K562 (cell line): ENCODE data around the gene DNAJB12. TPM values are rescaled to one million over a fixed set of nuclear protein-coding genes. Genes with fewer than 3 reads are reported as not detected.

Experiments
- CEBPZ ChIP-seq: fragments of 150-350 bp; IDR thresholded peaks from 2 replicates; pipeline ENCODE4 v1.6.1; 2014; ENCODE audit warnings: low read depth, mild to moderate bottlenecking, low read length, borderline replicate concordance
- COPS2 ChIP-seq: fragments of 450-650 bp; conservative IDR thresholded peaks from 2 replicates; pipeline ENCODE4 v1.6.1; 2016; ENCODE audit warnings: mild to moderate bottlenecking, moderate library complexity
- CREB5 ChIP-seq: fragments of 250-450 bp; sonication (Bioruptor Pico); IDR thresholded peaks from 2 replicates; pipeline ENCODE4 v1.5.0; 2020; ENCODE audit warnings: mild to moderate bottlenecking
- CUX1 ChIP-seq: fragments of 200-800 bp; sonication (Bioruptor generic); IDR thresholded peaks from 2 replicates; pipeline ENCODE4 v1.6.1; 2016; ENCODE audit warnings: missing genetic modification characterization, missing compliant biosample characterization
- E2F6 ChIP-seq, 2 experiments: IDR thresholded peaks; 2 replicates each; pipeline ENCODE4 v1.6.1; 2011; ENCODE audit warnings: borderline replicate concordance in 1 of 2, control low read depth in 1 of 2, low read depth in 1 of 2, low read length in 1 of 2, mild to moderate bottlenecking in 1 of 2, mixed read lengths in 1 of 2, moderate library complexity in 1 of 2; ENCODE audit not compliant: insufficient read depth in 1 of 2, insufficient read length in 1 of 2, poor library complexity in 1 of 2, severe bottlenecking in 1 of 2; ENCODE audit errors: extremely low read depth in 1 of 2
- FOS ChIP-seq: IDR thresholded peaks from 3 replicates; pipeline ENCODE4 v1.6.1; 2011; ENCODE audit not compliant: insufficient read length; ENCODE audit errors: extremely low read depth
- GMEB1 ChIP-seq: fragments of 250-450 bp; sonication (Bioruptor Pico); IDR thresholded peaks from 2 replicates; pipeline ENCODE4 v1.4.0; 2020; ENCODE audit warnings: mild to moderate bottlenecking
- KDM1A ChIP-seq, 2 experiments: fragments of 450-650 bp; IDR thresholded peaks; 2 replicates each; pipeline ENCODE4 v1.6.1; 2016; ENCODE audit warnings: mild to moderate bottlenecking in 2 of 2
- RBM15 ChIP-seq: fragments of 200-400 bp; formaldehyde crosslinking; IDR thresholded peaks from 2 replicates; pipeline ENCODE4 v1.6.1; 2018; ENCODE audit warnings: mild to moderate bottlenecking, low read length, moderate library complexity; ENCODE audit not compliant: insufficient read depth
- ZFP36 ChIP-seq: fragments of 150-350 bp; IDR thresholded peaks from 2 replicates; pipeline ENCODE4 v1.6.1; 2018; ENCODE audit warnings: low read length, low read depth; ENCODE audit not compliant: partially characterized antibody
- ZNF324 ChIP-seq: fragments of 250-450 bp; sonication (Bioruptor Pico); IDR thresholded peaks from 2 replicates; pipeline ENCODE4 v1.4.0; 2020; ENCODE audit warnings: mild to moderate bottlenecking
- ZNF695 ChIP-seq: fragments of 450-650 bp; formaldehyde crosslinking; IDR thresholded peaks from 2 replicates; pipeline ENCODE4 v1.4.0; 2020; ENCODE audit warnings: mild to moderate bottlenecking, moderate library complexity
- polyA plus RNA-seq, 8 experiments: library from polyadenylated mRNA; depleted of rRNA in 4 of 8; stranded (reverse) in 5 of 8; unstranded in 3 of 8; fragments of >200 nt; fragmentation: Nextera tagmentation in 2 of 8; fragmentation: Illumina TruSeq in 1 of 8; extraction: Ambion mirVana in 2 of 8; extraction: Trizol in 1 of 8; gene quantifications; 2 replicates each; pipeline versions ENCODE4 v1.2.1 to v1.2.3, GENCODE V29; 2011 to 2014; ENCODE audit warnings: inconsistent platforms in 1 of 8, missing spikeins in 1 of 8
- total RNA-seq, 7 experiments: library from RNA; depleted of rRNA in 6 of 7; stranded (reverse); fragments of >200 nt in 6 of 7; fragmentation: Illumina TruSeq in 2 of 7; extraction: Trizol in 2 of 7; gene quantifications; 2 replicates each; pipeline versions ENCODE4 v1.2.1 to v1.2.3, GENCODE V29; 2011 to 2021; ENCODE audit warnings: low replicate concordance in 1 of 7

The DNAJB12 gene
- total and polyA plus RNA-seq, 9 of the 15 experiments (the other 6 are each of a cell fraction or from before 2014, with no cell fraction given) = 3.5 to 31.5 (median 20.3) TPM

- TF ChIP-seq ZFP36 (no peak), ZNF695 (CRISPR knock-in tag) (no peak), RBM15 (no peak), FOS (no peak), KDM1A (IDR thresholded peaks at IDR 0.05) (peak in 1 of 2 experiments; percentile 60; a peak in 1 of 4 replicates), E2F6 (IDR thresholded peaks at IDR 0.05; ENCODE audit: borderline replicate concordance in 1 of 2, extremely low read depth in 1 of 2, insufficient read depth in 1 of 2, insufficient read length in 1 of 2, low read depth in 1 of 2, low read length in 1 of 2, poor library complexity in 1 of 2, severe bottlenecking in 1 of 2) (peak; percentile 82 to 87), CREB5 (CRISPR knock-in tag) (peak; percentile 45; the same call in 1 of the 2 replicates), GMEB1 (CRISPR knock-in tag) (peak; percentile 47; the same call in 1 of the 2 replicates), CEBPZ (no peak), ZNF324 (CRISPR knock-in tag) (peak; percentile 44), COPS2 (no peak), CUX1 (CRISPR knock-in tag) (0 out of 2 replicates have a peak, but pooled peaks have one; percentile 77)
Measured at GRCh38 chr10:72316748-72317435, 37.8 kb downstream of the DNAJB12 start (continued).
